ENCODE measurements around the gene ATP5F1C.
"Not testable (repeated sequence)": the region's sequence is repeated elsewhere in the genome, so short reads cannot be mapped to it uniquely, and the experiment has no call there.

ATP5F1C gene

GRCh38 chr10:7794251-7795026 is 6.5 kb downstream of the ATP5F1C start:
- no peak for DNase-seq

- DNase-seq: no peak
Observed at GRCh38 chr10:7795605-7796004, 7.6 kb downstream of the ATP5F1C start.

- DNase-seq: no peak
Observed at GRCh38 chr10:7797582-7797981, 9.6 kb downstream of the ATP5F1C start.

- DNase-seq: no peak
Observed at GRCh38 chr10:7802606-7803005, 14.6 kb downstream of the ATP5F1C start.

- no peak for DNase-seq
Observed at GRCh38 chr10:7804216-7804615, 16.2 kb downstream of the ATP5F1C start.

- no peak for DNase-seq
Observed at GRCh38 chr10:7804741-7805140, 16.8 kb downstream of the ATP5F1C start.

- no peak for DNase-seq
Observed at GRCh38 chr10:7808686-7809267, 20.8 kb downstream of the ATP5F1C start.

- no peak for DNase-seq
Observed at GRCh38 chr10:7810443-7810842, 22.5 kb downstream of the ATP5F1C start.

- no peak for DNase-seq
Observed at GRCh38 chr10:7811000-7811399, 23.0 kb downstream of the ATP5F1C start.

GRCh38 chr10:7811743-7812142 is 23.8 kb downstream of the ATP5F1C start:
- DNase-seq: not testable (repeated sequence)

- DNase-seq: no peak
Observed at GRCh38 chr10:7813481-7813880, 25.5 kb downstream of the ATP5F1C start.

- DNase-seq: no peak
Observed at GRCh38 chr10:7817576-7817975, 29.6 kb downstream of the ATP5F1C start.

- no peak for DNase-seq
Observed at GRCh38 chr10:7817984-7818294, 30.0 kb downstream of the ATP5F1C start.

- DNase-seq: peak; percentile 91
Observed at GRCh38 chr10:7818295-7819120, 30.5 kb downstream of the ATP5F1C start, which contains the start of gene TAF3. TAF3 (plus strand) TSS chr10:7818505; CDS start chr10:7818710, 205 bp downstream.

GRCh38 chr10:7819121-7819460 is 31.1 kb downstream of the ATP5F1C start:
- peak; percentile 19 for DNase-seq

GRCh38 chr10:7824251-7824650 is 36.3 kb downstream of the ATP5F1C start:
- DNase-seq: no peak

- DNase-seq: no peak
Observed at GRCh38 chr10:7826971-7827370, 39.0 kb downstream of the ATP5F1C start.

- DNase-seq: no peak
Observed at GRCh38 chr10:7829289-7829834, 41.4 kb downstream of the ATP5F1C start.

- DNase-seq: no peak
Observed at GRCh38 chr10:7832060-7832459, 44.1 kb downstream of the ATP5F1C start.

GRCh38 chr10:7833210-7833609 is 45.2 kb downstream of the ATP5F1C start:
- DNase-seq: no peak

GRCh38 chr10:7834262-7834661 is 46.3 kb downstream of the ATP5F1C start:
- no peak for DNase-seq

- no peak for DNase-seq
Observed at GRCh38 chr10:7836571-7836970, 48.6 kb downstream of the ATP5F1C start.

GRCh38 chr10:7846591-7846990 is 58.6 kb downstream of the ATP5F1C start:
- DNase-seq: no peak
